Kidney epithelial cell (primary cell): ENCODE data around the gene STK39. TPM values are rescaled to one million over a fixed set of nuclear protein-coding genes. Genes with fewer than 3 reads are reported as not detected.

Experiments
- DNase-seq: peaks from one replicate; pipeline ENCODE4 v3.0.0-alpha.2; 2010; ENCODE audit warnings: low read depth
- H3K27me3 ChIP-seq: 2 replicates; pipeline ENCODE4 v1.6.0; 2011; ENCODE audit warnings: low read length; ENCODE audit not compliant: control insufficient read depth, insufficient read depth
- H3K36me3 ChIP-seq: 2 replicates; pipeline ENCODE4 v1.5.1; 2011; ENCODE audit warnings: low read length; ENCODE audit not compliant: control insufficient read depth, insufficient read depth
- H3K4me3 ChIP-seq: 2 replicates; pipeline ENCODE4 v1.5.1; 2011; ENCODE audit warnings: low read depth, mild to moderate bottlenecking, control low read depth, low read length
- total RNA-seq: library from RNA; depleted of rRNA; stranded (reverse); fragments of >200 nt; gene quantifications from 2 replicates; pipeline ENCODE4 v1.2.3, GENCODE V29; 2015
- TF ChIP-seq, protein P1 (sequence below): IDR thresholded peaks from 2 replicates; pipeline ENCODE4 v1.5.1; 2011; ENCODE audit warnings: mild to moderate bottlenecking, moderate library complexity, low read length, control low read depth, inconsistent platforms; ENCODE audit not compliant: insufficient read depth, poor library complexity, severe bottlenecking

STK39 gene
- total RNA-seq, 1 donor from 2014 or later: 30.1 TPM

DNA sequence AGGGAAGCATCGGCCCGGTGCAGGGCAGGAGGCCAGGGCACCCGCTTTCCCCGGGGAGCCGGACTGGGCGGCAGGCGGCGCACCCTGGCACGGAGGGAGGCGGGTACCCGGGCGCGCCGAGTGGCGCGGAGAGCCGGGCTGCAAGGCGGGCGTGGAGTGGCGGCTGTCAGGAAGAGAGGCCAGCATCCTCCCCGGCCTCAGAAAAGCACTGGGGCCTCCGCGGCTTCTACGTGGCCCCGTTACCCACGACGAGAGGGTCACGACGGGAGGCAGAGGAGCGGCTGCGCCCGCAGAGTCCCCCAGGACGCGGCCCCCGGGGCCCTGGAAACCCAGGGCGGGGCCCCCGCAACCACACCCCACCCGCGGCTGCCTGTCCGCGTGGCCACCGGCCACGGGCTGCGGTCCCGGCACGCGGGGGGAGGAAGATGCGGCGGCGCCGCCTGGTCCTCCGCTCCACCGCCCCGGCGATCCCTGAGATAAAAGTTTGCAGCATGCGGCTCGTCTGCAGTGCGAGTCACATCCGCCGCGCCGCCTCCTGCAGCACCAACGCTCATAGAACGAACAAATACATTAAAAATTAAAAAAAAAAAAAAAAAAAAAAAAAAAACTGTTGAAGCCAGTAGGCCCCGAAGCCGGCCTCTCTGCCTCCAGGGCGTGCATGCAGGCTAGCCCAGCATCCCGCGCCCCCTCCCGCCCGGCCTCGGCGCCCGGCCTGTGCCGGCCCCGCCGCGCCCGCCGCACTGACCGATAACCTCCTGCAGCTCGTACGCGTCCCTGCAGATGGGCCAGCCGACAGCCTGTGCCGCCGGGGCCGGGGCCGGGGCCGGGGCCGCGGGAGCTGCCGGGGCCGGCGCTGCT lies 683 bp downstream of the STK39 start:
- Histone ChIP-seq H3K36me3 (no peaks in the 10 kb centered on the region), H3K4me3 (peak overlapping the region; percentile 77), H3K27me3 (no peaks in the 10 kb centered on the region)
- TF ChIP-seq, protein P1, sequence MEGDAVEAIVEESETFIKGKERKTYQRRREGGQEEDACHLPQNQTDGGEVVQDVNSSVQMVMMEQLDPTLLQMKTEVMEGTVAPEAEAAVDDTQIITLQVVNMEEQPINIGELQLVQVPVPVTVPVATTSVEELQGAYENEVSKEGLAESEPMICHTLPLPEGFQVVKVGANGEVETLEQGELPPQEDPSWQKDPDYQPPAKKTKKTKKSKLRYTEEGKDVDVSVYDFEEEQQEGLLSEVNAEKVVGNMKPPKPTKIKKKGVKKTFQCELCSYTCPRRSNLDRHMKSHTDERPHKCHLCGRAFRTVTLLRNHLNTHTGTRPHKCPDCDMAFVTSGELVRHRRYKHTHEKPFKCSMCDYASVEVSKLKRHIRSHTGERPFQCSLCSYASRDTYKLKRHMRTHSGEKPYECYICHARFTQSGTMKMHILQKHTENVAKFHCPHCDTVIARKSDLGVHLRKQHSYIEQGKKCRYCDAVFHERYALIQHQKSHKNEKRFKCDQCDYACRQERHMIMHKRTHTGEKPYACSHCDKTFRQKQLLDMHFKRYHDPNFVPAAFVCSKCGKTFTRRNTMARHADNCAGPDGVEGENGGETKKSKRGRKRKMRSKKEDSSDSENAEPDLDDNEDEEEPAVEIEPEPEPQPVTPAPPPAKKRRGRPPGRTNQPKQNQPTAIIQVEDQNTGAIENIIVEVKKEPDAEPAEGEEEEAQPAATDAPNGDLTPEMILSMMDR: peak; percentile 29
- no peak for DNase-seq

DNA sequence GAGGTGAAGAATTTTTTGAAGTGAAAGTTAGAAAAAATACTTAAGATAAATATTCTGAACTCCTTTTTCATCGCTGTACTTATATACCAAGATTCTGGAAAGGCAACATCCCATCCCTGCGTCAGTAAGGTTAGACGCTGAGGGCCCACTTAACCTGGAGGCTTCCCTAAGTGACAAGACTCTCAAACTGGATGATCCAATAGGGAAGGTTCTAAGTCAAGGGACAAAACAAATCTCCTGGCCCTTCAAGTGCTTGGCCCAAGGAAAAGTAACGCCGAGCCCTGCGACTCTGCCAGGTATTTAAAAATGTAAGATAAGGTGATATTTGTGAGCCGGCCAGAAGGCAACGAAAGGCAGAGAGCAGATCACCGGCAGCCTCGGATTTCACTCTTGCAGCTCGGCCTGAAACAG lies 1.3 kb downstream of the STK39 start:
- DNase-seq: no peak
- Histone ChIP-seq H3K27me3 (no peaks in the 10 kb centered on the region), H3K36me3 (no peaks in the 10 kb centered on the region), H3K4me3 (peak overlapping the region; percentile 77)
- TF ChIP-seq, protein P1: no peak

DNA sequence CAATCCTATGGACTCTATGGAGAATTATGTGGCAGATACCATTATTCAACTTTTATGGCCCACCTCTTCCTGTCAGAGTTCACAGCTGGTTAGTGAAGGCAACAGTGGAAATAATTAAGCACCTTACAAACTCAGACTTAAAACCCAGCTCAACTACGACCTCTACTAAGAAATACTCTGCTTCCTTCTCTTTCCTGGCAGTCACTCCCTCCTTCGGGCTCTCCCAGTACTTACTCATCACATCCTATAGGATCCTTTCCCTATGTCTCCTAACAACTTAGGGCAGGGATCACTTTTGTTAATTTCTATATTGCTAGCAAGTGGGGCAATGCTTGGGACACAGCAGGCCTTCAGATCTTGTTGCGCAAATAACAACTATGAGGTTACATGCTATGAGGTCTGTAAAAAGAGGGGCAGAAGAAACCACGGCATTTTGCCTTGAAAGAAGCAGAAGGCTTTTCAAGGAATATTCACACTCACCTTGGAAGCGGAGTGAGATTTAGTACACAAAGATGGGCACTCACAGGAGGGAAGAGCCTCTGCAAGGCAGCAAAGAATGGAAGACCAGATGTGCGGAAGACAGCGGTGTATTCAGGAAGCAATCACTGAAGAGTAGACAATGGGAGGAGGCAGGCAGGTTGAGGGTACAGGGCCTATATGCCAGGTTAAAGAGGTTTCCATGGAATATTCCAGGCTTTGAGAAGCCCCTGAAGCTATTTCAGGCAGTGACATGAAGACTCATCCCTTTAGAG lies 2.1 kb downstream of the STK39 start:
- no peak for DNase-seq
- H3K4me3 ChIP-seq: peak overlapping the region; percentile 77
- TF ChIP-seq, protein P1: no peak
- H3K27me3 ChIP-seq: no peaks in the 10 kb centered on the region
- no peaks in the 10 kb centered on the region for H3K36me3 ChIP-seq

DNA sequence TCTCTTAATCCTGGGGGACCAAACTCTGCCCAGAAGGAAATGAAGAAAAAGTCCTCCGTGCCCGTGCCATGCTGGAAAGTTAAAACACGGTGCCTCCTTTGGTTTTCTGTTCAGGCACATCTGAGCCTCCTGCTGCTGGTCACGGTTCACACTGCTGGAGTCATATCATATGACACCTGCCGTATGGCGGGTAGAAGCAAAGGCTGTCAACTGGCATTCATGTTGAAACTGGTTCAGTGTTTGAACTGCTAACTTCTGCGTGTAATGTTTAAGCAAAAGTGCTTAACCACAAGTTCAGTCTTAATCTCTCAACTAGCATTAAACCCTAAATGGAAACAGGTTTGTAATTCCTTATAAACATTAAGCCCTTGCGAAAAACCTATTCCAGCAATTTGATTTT lies 3.1 kb downstream of the STK39 start:
- Histone ChIP-seq H3K4me3 (no peak overlapping the region), H3K27me3 (no peaks in the 10 kb centered on the region), H3K36me3 (no peaks in the 10 kb centered on the region)
- no peak for DNase-seq
- TF ChIP-seq, protein P1: no peak

DNA sequence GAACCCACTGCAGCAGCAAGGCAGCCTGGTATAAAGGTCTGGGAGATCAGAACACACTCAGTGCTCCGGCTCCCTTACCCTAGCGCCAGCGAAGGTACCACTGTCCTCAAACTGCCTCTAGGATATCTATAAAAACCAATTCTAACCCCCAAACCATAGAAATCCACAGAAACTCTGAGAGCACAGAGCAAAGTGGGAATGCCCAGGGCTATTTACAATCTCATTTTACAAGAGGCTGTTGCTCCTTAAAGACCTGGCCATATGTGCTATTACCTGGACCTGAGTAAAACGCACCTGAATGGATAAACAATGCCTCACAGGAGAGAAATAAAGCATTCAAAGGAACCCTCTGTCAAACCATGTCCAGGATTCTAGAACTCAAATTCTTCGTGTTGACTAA lies 4.3 kb downstream of the STK39 start:
- no peak for DNase-seq
- H3K36me3 ChIP-seq: no peaks in the 10 kb centered on the region
- TF ChIP-seq, protein P1: no peak
- H3K4me3 ChIP-seq: no peak overlapping the region
- H3K27me3 ChIP-seq: no peaks in the 10 kb centered on the region
